ENCODE data around the gene RNF167. TPM values are rescaled to one million over a fixed set of nuclear protein-coding genes. Genes with fewer than 3 reads are reported as not detected.

Gene RNF167
- total and polyA plus RNA-seq, 2 of the 4 experiments (the other 2 are of a cell fraction), result 13.1 to 79.5 TPM

GRCh38 chr17:4959261-4959965 lies 19.3 kb downstream of the RNF167 start:
- POLR2A ChIA-PET (ENCODE audit: unreplicated experiment), result no interaction called here
- H3K27ac ChIP-seq (ENCODE audit: insufficient read depth, low read length), result no peak overlapping the region
- H2AFZ ChIP-seq (replicated peaks; ENCODE audit: low read length, poor library complexity), result no peak overlapping the region
- peaks cover 3 to 21% of the 10 kb centered on the region in 2 experiments; a peak in 3 of 4 replicates for H3K79me1 ChIP-seq (ENCODE audit: low read depth in 1 of 2, low read length in 2 of 2)
- H3K36me3 ChIP-seq (ENCODE audit: control insufficient read depth, insufficient read depth, low read length), result peaks cover 20% of the 10 kb centered on the region
- no peak overlapping the region for H2BK5ac ChIP-seq (ENCODE audit: low read depth, low read length, poor library complexity, severe bottlenecking)
- intact Hi-C loops (cut with micrococcal nuclease) (no loop called here), dilution Hi-C loops (cut with HindIII; ENCODE audit: low sequenced_read_pairs, unreplicated experiment) (no loop called here), in situ Hi-C loops (cut with MboI; ENCODE audit: low sequenced_read_pairs) (no loop called here)
- H4K91ac ChIP-seq (ENCODE audit: insufficient read depth, low read depth, low read length), result no peak overlapping the region
- no peaks in the 10 kb centered on the region for H3K27me3 ChIP-seq (ENCODE audit: control insufficient read depth, insufficient read depth, low read length)
- H2AK5ac ChIP-seq (ENCODE audit: low read depth, low read length), result no peak overlapping the region
- CTCF ChIA-PET, result no interaction called here
- no peak overlapping the region for H3K14ac ChIP-seq (replicated peaks; ENCODE audit: low read depth, low read length)
- H3K4me1 ChIP-seq (ENCODE audit: control insufficient read depth, insufficient read depth, low read length), result no peaks in the 10 kb centered on the region
- no peak for TF ChIP-seq CEBPB (IDR thresholded peaks at IDR 0.05; ENCODE audit: low read depth, low read length)
- TF ChIP-seq RCOR1 (IDR thresholded peaks at IDR 0.05; ENCODE audit: insufficient replicate concordance, low read length), result no peak
- TF ChIP-seq SMC3 (IDR thresholded peaks at IDR 0.05; ENCODE audit: low read depth, low read length), result no peak
- no peak for TF ChIP-seq MAZ (IDR thresholded peaks at IDR 0.05; ENCODE audit: borderline replicate concordance, low read depth, low read length)
- TF ChIP-seq NFE2L2 (IDR thresholded peaks at IDR 0.05; ENCODE audit: low read depth, low read length), result no peak
- TF ChIP-seq CTCF (conservative IDR thresholded peaks at IDR 0.05; ENCODE audit: low read depth, low read length), result no peak
- no peak for TF ChIP-seq POLR2A (IDR thresholded peaks at IDR 0.05; ENCODE audit: low read depth, low read length)
- no peak for TF ChIP-seq RFX5 (IDR thresholded peaks at IDR 0.05; ENCODE audit: low read depth, low read length)
- no peak for TF ChIP-seq CHD1 (IDR thresholded peaks at IDR 0.05; ENCODE audit: low read depth, low read length)
- no peak for TF ChIP-seq MXI1 (IDR thresholded peaks at IDR 0.05; ENCODE audit: borderline replicate concordance, low read depth, low read length)
- no peak for TF ChIP-seq USF2 (IDR thresholded peaks at IDR 0.05; ENCODE audit: low read depth, low read length)
- no peak overlapping the region for H3K23ac ChIP-seq (ENCODE audit: low read depth, low read length)
- BruUV-seq (replicated peaks), result TSS peak; percentile 98
- no peak overlapping the region for H4K5ac ChIP-seq (ENCODE audit: low read depth, low read length)
- no peak overlapping the region for H2BK120ac ChIP-seq (ENCODE audit: low read depth, low read length)
- H3K9me1 ChIP-seq (ENCODE audit: insufficient read depth, low read length), result 0 out of 2 replicates have a peak, but pooled peaks cover 6% of the 10 kb centered on the region
- no peak overlapping the region for H3K18ac ChIP-seq (ENCODE audit: low read depth, low read length)
- no peak overlapping the region for H3K4me3 ChIP-seq (ENCODE audit: insufficient read depth, low read depth, low read length)
- H3K4ac ChIP-seq (ENCODE audit: low read depth, low read length), result no peak overlapping the region
- DNase-seq (no peak), ATAC-seq (ENCODE audit: low read depth) (no peak)
- H4K8ac ChIP-seq (ENCODE audit: low read depth in 2 of 2, low read length in 2 of 2), result no peak overlapping the region
- no peak overlapping the region for H3K4me2 ChIP-seq (ENCODE audit: low read depth, low read length)
- no peak overlapping the region for H2AK9ac ChIP-seq (replicated peaks; ENCODE audit: low read depth, low read length, poor library complexity)
- 81% methylated on average over 4 of the region's 18 CpGs; no CpG with 5 or more reads in 1 of the 2 experiments for WGBS, 2 experiments (ENCODE audit: extremely low coverage in 2 of 2, insufficient read length in 1 of 2)
- H3K56ac ChIP-seq (ENCODE audit: extremely low read depth, insufficient read depth, low read length), result no peak overlapping the region
- H4K20me1 ChIP-seq (ENCODE audit: insufficient read depth, low read length), result no peaks in the 10 kb centered on the region
- H3K9me3 ChIP-seq (ENCODE audit: control insufficient read depth, insufficient read depth, low read length), result no peaks in the 10 kb centered on the region
- H2BK20ac ChIP-seq (ENCODE audit: low read depth, low read length), result no peak overlapping the region
- H3K9ac ChIP-seq (ENCODE audit: low read depth, low read length), result no peak overlapping the region
- no peak overlapping the region for H2BK15ac ChIP-seq (ENCODE audit: low read depth, low read length)
